Keratinocyte (primary cell): ENCODE results near the gene FBLN5. TPM values are rescaled to one million over a fixed set of nuclear protein-coding genes. Genes with fewer than 3 reads are reported as not detected.

ENCODE experiments used
- DNase-seq: peaks from one replicate; pipeline ENCODE4 v3.0.0-alpha.2; 2011; ENCODE audit warnings: low read depth, missing footprints, low spot score
- FAIRE-seq: peaks from 2 replicates; lab custom pipeline; 2011; peaks lifted over from hg19 to GRCh38; lab: Jason Lieb, UNC
- H2AFZ ChIP-seq: 2 replicates; pipeline ENCODE4 v1.6.0; 2012; ENCODE audit warnings: low read length, control low read depth, inconsistent platforms; ENCODE audit not compliant: control insufficient read depth
- H3K27ac ChIP-seq: 2 replicates; pipeline ENCODE4 v1.5.1; 2011; ENCODE audit warnings: low read length; ENCODE audit not compliant: control insufficient read depth, insufficient read depth
- H3K27me3 ChIP-seq: 3 replicates; pipeline ENCODE4 v1.6.0; 2011; ENCODE audit warnings: low read length; ENCODE audit not compliant: control insufficient read depth, insufficient read depth; ENCODE audit errors: extremely low read depth
- H3K36me3 ChIP-seq, 2 experiments: 2 replicates in 1 of 2; 3 replicates in 1 of 2; pipeline ENCODE4 v1.5.1; 2011; ENCODE audit warnings: low read length in 2 of 2, mild to moderate bottlenecking in 1 of 2; ENCODE audit not compliant: control insufficient read depth in 2 of 2, insufficient read depth in 2 of 2; ENCODE audit errors: extremely low read depth in 1 of 2
- H3K4me1 ChIP-seq: 3 replicates; pipeline ENCODE4 v1.5.1; 2011; ENCODE audit warnings: low read length; ENCODE audit not compliant: control insufficient read depth, insufficient read depth; ENCODE audit errors: extremely low read depth
- H3K4me2 ChIP-seq: 3 replicates; pipeline ENCODE4 v1.6.0; 2011; ENCODE audit warnings: low read depth, low read length; ENCODE audit not compliant: control insufficient read depth, insufficient read depth; ENCODE audit errors: extremely low read depth
- H3K4me3 ChIP-seq, 3 experiments: fragments of 200-600 bp in 1 of 3; sonication (generic) in 1 of 3; 2 replicates in 2 of 3; 3 replicates in 1 of 3; pipeline ENCODE4 v1.5.1; 2011 to 2016; ENCODE audit warnings: low read length in 3 of 3, mild to moderate bottlenecking in 3 of 3, control low read depth in 2 of 3, inconsistent platforms in 1 of 3, low read depth in 1 of 3, mixed read lengths in 1 of 3, mixed run types in 1 of 3, moderate library complexity in 1 of 3; ENCODE audit not compliant: control insufficient read depth in 2 of 3, insufficient read depth in 2 of 3; ENCODE audit errors: extremely low read depth in 1 of 3
- H3K79me2 ChIP-seq: 2 replicates; pipeline ENCODE4 v1.6.0; 2012; ENCODE audit warnings: low read length; ENCODE audit not compliant: control insufficient read depth, insufficient read depth
- H3K9ac ChIP-seq: 3 replicates; pipeline ENCODE4 v1.6.0; 2011; ENCODE audit warnings: low read length; ENCODE audit not compliant: control insufficient read depth, insufficient read depth; ENCODE audit errors: extremely low read depth
- H3K9me1 ChIP-seq: 3 replicates; pipeline ENCODE4 v1.6.0; 2011; ENCODE audit warnings: low read length; ENCODE audit not compliant: control insufficient read depth, insufficient read depth; ENCODE audit errors: extremely low read depth
- H3K9me3 ChIP-seq: 2 replicates; pipeline ENCODE4 v1.5.1; 2012; ENCODE audit warnings: low read depth, low read length; ENCODE audit not compliant: control insufficient read depth
- H4K20me1 ChIP-seq: 3 replicates; pipeline ENCODE4 v1.6.0; 2011; ENCODE audit warnings: low read length; ENCODE audit not compliant: control insufficient read depth, insufficient read depth; ENCODE audit errors: extremely low read depth
- CTCF ChIP-seq, 3 experiments: IDR thresholded peaks in 1 of 3; conservative IDR thresholded peaks in 1 of 3; optimal IDR thresholded peaks in 1 of 3; 2 replicates in 2 of 3; 3 replicates in 1 of 3; pipeline versions ENCODE3 to v1.5.1; 2011; ENCODE audit warnings: low read length in 3 of 3, mild to moderate bottlenecking in 3 of 3, moderate library complexity in 2 of 3, control low read depth in 1 of 3, inconsistent platforms in 1 of 3; ENCODE audit not compliant: insufficient read depth in 2 of 3; ENCODE audit errors: extremely low read depth in 1 of 3
- EZH2 ChIP-seq: IDR thresholded peaks from one replicate; pipeline ENCODE4 v1.6.1; 2012; ENCODE audit warnings: inconsistent platforms, mild to moderate bottlenecking, low read length, moderate library complexity
- dilution Hi-C: fragments of 300-500 bp; cut with MboI; formaldehyde crosslinking; loops from one replicate; pipeline ENCODE4 v1.7.0; 2020; ENCODE audit warnings: low sequenced_read_pairs; ENCODE audit not compliant: extremely low pct_ligation_motif_present
- polyA plus RNA-seq, 5 experiments: library from polyadenylated mRNA; depleted of rRNA in 3 of 5; stranded (reverse) in 3 of 5; stranded (forward) in 1 of 5; unstranded in 1 of 5; fragments of >200 nt; gene quantifications; 1 replicate in 1 of 5; 2 replicates in 3 of 5; 3 replicates in 1 of 5; pipeline versions ENCODE4 v1.2.1 to v1.2.3, GENCODE V29; 2011 to 2012; ENCODE audit warnings: missing spikeins in 2 of 5, low read depth in 1 of 5, low replicate concordance in 1 of 5

The FBLN5 gene
- polyA plus RNA-seq, 1 donor (not counting 4 experiments of a cell fraction or from before 2014, with no cell fraction given): 0.10 TPM

GRCh38 chr14:91964011-91964410 is 16.5 kb upstream of the FBLN5 start:
- H3K9ac ChIP-seq: no peak overlapping the region
- peaks cover 0 to 2% of the 10 kb centered on the region in 2 experiments for H3K36me3 ChIP-seq
- TF ChIP-seq CTCF (optimal IDR thresholded peaks at IDR 0.05 in 1 of 3, IDR thresholded peaks at IDR 0.05 in 1 of 3, conservative IDR thresholded peaks at IDR 0.05 in 1 of 3; ENCODE audit: extremely low read depth in 1 of 3, insufficient read depth in 2 of 3, low read length in 3 of 3): no peak
- no peak for TF ChIP-seq EZH2
- no peak for FAIRE-seq
- H3K4me3 ChIP-seq: no peak overlapping the region
- H2AFZ ChIP-seq: no peak overlapping the region
- H3K9me3 ChIP-seq: no peaks in the 10 kb centered on the region
- no peaks in the 10 kb centered on the region for H3K27me3 ChIP-seq
- no peak for DNase-seq
- no peak overlapping the region for H3K4me2 ChIP-seq
- no peaks in the 10 kb centered on the region for H3K4me1 ChIP-seq
- no peaks in the 10 kb centered on the region for H3K79me2 ChIP-seq
- no peaks in the 10 kb centered on the region for H3K9me1 ChIP-seq
- no peaks in the 10 kb centered on the region for H4K20me1 ChIP-seq
- dilution Hi-C loops: no loop called here
- H3K27ac ChIP-seq: no peak overlapping the region

- Histone ChIP-seq H3K9me1 (no peaks in the 10 kb centered on the region), H3K4me3 (no peak overlapping the region), H4K20me1 (no peaks in the 10 kb centered on the region), H3K9me3 (no peaks in the 10 kb centered on the region), H3K27me3 (no peaks in the 10 kb centered on the region), H3K27ac (no peak overlapping the region), H3K79me2 (no peaks in the 10 kb centered on the region), H3K9ac (no peak overlapping the region), H3K4me1 (no peaks in the 10 kb centered on the region), H2AFZ (no peak overlapping the region), H3K36me3 (no peaks in the 10 kb centered on the region), H3K4me2 (no peak overlapping the region)
- no peak for TF ChIP-seq CTCF (optimal IDR thresholded peaks at IDR 0.05 in 1 of 3, IDR thresholded peaks at IDR 0.05 in 1 of 3, conservative IDR thresholded peaks at IDR 0.05 in 1 of 3; ENCODE audit: extremely low read depth in 1 of 3, insufficient read depth in 2 of 3, low read length in 3 of 3)
- dilution Hi-C loops: no loop called here
- DNase-seq (no peak), FAIRE-seq (no peak)
Observed at GRCh38 chr14:91963465-91963864, 16.0 kb upstream of the FBLN5 start.
